Left ventricle myocardium inferior (tissue), 1 donor: Measurements from ENCODE around the gene FAM13C. TPM values are rescaled to one million over a fixed set of nuclear protein-coding genes. Genes with fewer than 3 reads are reported as not detected.

Experiments used
- DNase-seq: peaks from one replicate; pipeline ENCODE4 v3.0.0-alpha.2; 2020
- H3K27ac ChIP-seq: fragments of 200-600 bp; replicated peaks from 2 replicates; pipeline ENCODE4 v1.8.0; 2021
- H3K27me3 ChIP-seq: fragments of 200-600 bp; 2 replicates; pipeline ENCODE4 v1.8.0; 2021; ENCODE audit warnings: low read depth
- H3K36me3 ChIP-seq: fragments of 200-600 bp; 2 replicates; pipeline ENCODE4 v1.8.0; 2021
- H3K4me1 ChIP-seq: fragments of 200-600 bp; 2 replicates; pipeline ENCODE4 v1.8.0; 2021
- H3K4me3 ChIP-seq: fragments of 200-600 bp; 2 replicates; pipeline ENCODE4 v1.8.0; 2021; ENCODE audit warnings: mild to moderate bottlenecking, moderate library complexity
- H3K9me3 ChIP-seq: fragments of 200-600 bp; replicated peaks from 2 replicates; pipeline ENCODE4 v1.8.0; 2021
- CTCF ChIP-seq: fragments of 200-600 bp; IDR thresholded peaks from 2 replicates; pipeline ENCODE4 v1.8.0; 2021; ENCODE audit warnings: antibody characterized with exemption, mild to moderate bottlenecking, borderline replicate concordance
- intact Hi-C: fragments of 100-400 bp; cut with micrococcal nuclease; formaldehyde crosslinking; loops from one replicate; pipeline ENCODE4 v1.11.0; 2022
- total RNA-seq: library from RNA; stranded (reverse); fragmentation: NEBNext Ultra II Directional; extraction: Animal tissue kit (Norgen Biotek cat#: 25700); gene quantifications from one replicate; pipeline ENCODE4 v1.2.1, GENCODE V29; 2021
- donor health status: DM: no; HTN: yes; CAD: no; lungs with severe emphysema.

The FAM13C gene
- total RNA-seq, 1 donor from 2014 or later, result 5.2 TPM

GRCh38 chr10:59362959-59363381 is 621 bp upstream of the FAM13C start:
- H3K4me1 ChIP-seq, result peaks cover 66% of the 10 kb centered on the region
- H3K9me3 ChIP-seq, result no peaks in the 10 kb centered on the region
- H3K4me3 ChIP-seq, result peak overlapping the region; percentile 79
- no peaks in the 10 kb centered on the region for H3K27me3 ChIP-seq
- TF ChIP-seq CTCF, result no peak
- peak overlapping the region; percentile 91 for H3K27ac ChIP-seq
- DNase-seq, result peak; percentile 67
- intact Hi-C loops, result no loop called here
- no peaks in the 10 kb centered on the region for H3K36me3 ChIP-seq

- H3K4me3 ChIP-seq, result peak overlapping the region; percentile 79
- TF ChIP-seq CTCF, result no peak
- H3K9me3 ChIP-seq, result no peaks in the 10 kb centered on the region
- peaks cover 59% of the 10 kb centered on the region for H3K4me1 ChIP-seq
- intact Hi-C loops, result no loop called here
- no peak for DNase-seq
- H3K27me3 ChIP-seq, result no peaks in the 10 kb centered on the region
- peak overlapping the region; percentile 91 for H3K27ac ChIP-seq
- H3K36me3 ChIP-seq, result no peaks in the 10 kb centered on the region
These were observed 646 bp downstream of the FAM13C start for GRCh38 chr10:59361663-59362143.

- Histone ChIP-seq H3K27ac (peak overlapping the region; percentile 91), H3K9me3 (no peaks in the 10 kb centered on the region), H3K27me3 (no peaks in the 10 kb centered on the region), H3K36me3 (no peaks in the 10 kb centered on the region), H3K4me1 (peaks cover 53% of the 10 kb centered on the region), H3K4me3 (peak overlapping the region; percentile 79)
- intact Hi-C loops, result no loop called here
- no peak for TF ChIP-seq CTCF
- no peak for DNase-seq
These were observed 1.5 kb downstream of the FAM13C start for GRCh38 chr10:59360605-59361405.

- intact Hi-C loops, result no loop called here
- DNase-seq, result no peak
- Histone ChIP-seq H3K36me3 (peaks cover 13% of the 10 kb centered on the region), H3K27ac (peak overlapping the region; percentile 28), H3K4me3 (no peak overlapping the region), H3K27me3 (no peaks in the 10 kb centered on the region), H3K4me1 (peaks cover 49% of the 10 kb centered on the region), H3K9me3 (no peaks in the 10 kb centered on the region)
- TF ChIP-seq CTCF, result no peak
These were observed 3.8 kb downstream of the FAM13C start for GRCh38 chr10:59358576-59358975.

GRCh38 chr10:59354434-59354833 is 7.9 kb downstream of the FAM13C start:
- Histone ChIP-seq H3K27ac (no peak overlapping the region), H3K27me3 (no peaks in the 10 kb centered on the region), H3K9me3 (no peaks in the 10 kb centered on the region), H3K4me3 (no peak overlapping the region), H3K4me1 (peaks cover 10% of the 10 kb centered on the region), H3K36me3 (peaks cover 38% of the 10 kb centered on the region)
- TF ChIP-seq CTCF, result no peak
- intact Hi-C loops, result no loop called here
- no peak for DNase-seq
